H9 (cell line): ENCODE measurements around the gene NEURL1. TPM values are rescaled to one million over a fixed set of nuclear protein-coding genes. Genes with fewer than 3 reads are reported as not detected.

Experiments
- DNase-seq: peaks from one replicate; pipeline ENCODE4 v3.0.0-alpha.2; 2017
- H2AFZ ChIP-seq: one replicate; pipeline ENCODE4 v1.6.1; 2013; ENCODE audit warnings: mild to moderate bottlenecking, low read length, control low read depth, moderate library complexity
- H2AK5ac ChIP-seq: 2 replicates; pipeline ENCODE4 v1.6.1; 2013; ENCODE audit warnings: low read length, control low read depth, mixed read lengths; ENCODE audit not compliant: insufficient read length
- H2BK120ac ChIP-seq: one replicate; pipeline ENCODE4 v1.6.1; 2013; ENCODE audit warnings: low read depth, mild to moderate bottlenecking, low read length, control low read depth, inconsistent platforms; ENCODE audit not compliant: poor library complexity, severe bottlenecking
- H2BK12ac ChIP-seq: 2 replicates; pipeline ENCODE4 v1.6.1; 2013; ENCODE audit warnings: low read length, control low read depth, mixed read lengths, low read depth; ENCODE audit not compliant: insufficient read length
- H2BK15ac ChIP-seq: 2 replicates; pipeline ENCODE4 v1.6.1; 2013; ENCODE audit warnings: low read depth, low read length, control low read depth
- H2BK20ac ChIP-seq: one replicate; pipeline ENCODE4 v1.6.1; 2013; ENCODE audit warnings: low read depth, mild to moderate bottlenecking, low read length, control low read depth, inconsistent platforms; ENCODE audit not compliant: poor library complexity, severe bottlenecking
- H2BK5ac ChIP-seq: 2 replicates; pipeline ENCODE4 v1.6.1; 2013; ENCODE audit warnings: low read length, control low read depth, mixed read lengths; ENCODE audit not compliant: insufficient read length
- H3K14ac ChIP-seq: 2 replicates; pipeline ENCODE4 v1.6.1; 2013; ENCODE audit warnings: low read length, control low read depth; ENCODE audit not compliant: insufficient read depth
- H3K18ac ChIP-seq: 2 replicates; pipeline ENCODE4 v1.6.1; 2013; ENCODE audit warnings: low read depth, mild to moderate bottlenecking, mixed read lengths, low read length, control low read depth; ENCODE audit not compliant: insufficient read length
- H3K23ac ChIP-seq: 2 replicates; pipeline ENCODE4 v1.6.1; 2013; ENCODE audit warnings: low read length, control low read depth, mixed read lengths, low read depth; ENCODE audit not compliant: insufficient read length
- H3K23me2 ChIP-seq: 2 replicates; pipeline ENCODE4 v1.6.1; 2013; ENCODE audit warnings: low read depth, mild to moderate bottlenecking, mixed read lengths, low read length, control low read depth; ENCODE audit not compliant: insufficient read length, poor library complexity, severe bottlenecking
- H3K27ac ChIP-seq: 2 replicates; pipeline ENCODE4 v1.5.1; 2013; ENCODE audit warnings: low read length, control low read depth, mixed read lengths, low read depth; ENCODE audit not compliant: insufficient read length
- H3K27me3 ChIP-seq: 2 replicates; pipeline ENCODE4 v1.6.1; 2013; ENCODE audit warnings: low read length, control low read depth, inconsistent platforms; ENCODE audit not compliant: insufficient read depth
- H3K4ac ChIP-seq: 2 replicates; pipeline ENCODE4 v1.6.1; 2013; ENCODE audit warnings: low read depth, mild to moderate bottlenecking, control low read depth, inconsistent platforms, low read length, moderate library complexity
- H3K4me1 ChIP-seq: 2 replicates; pipeline ENCODE4 v1.6.1; 2013; ENCODE audit warnings: low read length, control low read depth, inconsistent platforms; ENCODE audit not compliant: insufficient read depth
- H3K4me2 ChIP-seq: 2 replicates; pipeline ENCODE4 v1.6.1; 2013; ENCODE audit warnings: low read length, control low read depth, mixed read lengths; ENCODE audit not compliant: insufficient read length, insufficient read depth
- H3K56ac ChIP-seq: 2 replicates; pipeline ENCODE4 v1.6.1; 2013; ENCODE audit warnings: low read depth, mild to moderate bottlenecking, mixed read lengths, low read length, control low read depth; ENCODE audit not compliant: insufficient read length
- H3K79me1 ChIP-seq: 2 replicates; pipeline ENCODE4 v1.6.1; 2013; ENCODE audit warnings: low read depth, mild to moderate bottlenecking, moderate library complexity, low read length, control low read depth, inconsistent platforms; ENCODE audit not compliant: insufficient read depth, poor library complexity, severe bottlenecking
- H3K79me2 ChIP-seq: 2 replicates; pipeline ENCODE4 v1.6.1; 2013; ENCODE audit warnings: low read length, control low read depth, inconsistent platforms; ENCODE audit not compliant: insufficient read depth
- H3K9ac ChIP-seq: 2 replicates; pipeline ENCODE4 v1.6.1; 2013; ENCODE audit warnings: low read length, control low read depth, mixed read lengths; ENCODE audit not compliant: insufficient read length; ENCODE audit errors: extremely low read depth
- H3K9me3 ChIP-seq: one replicate; pipeline ENCODE4 v1.6.1; 2013; ENCODE audit warnings: low read depth, low read length, inconsistent platforms; ENCODE audit not compliant: control insufficient read depth
- H3T11ph ChIP-seq: one replicate; pipeline ENCODE4 v1.6.1; 2013; ENCODE audit warnings: mild to moderate bottlenecking, low read length, control low read depth, inconsistent platforms
- H4K20me1 ChIP-seq: one replicate; pipeline ENCODE4 v1.6.1; 2013; ENCODE audit not compliant: control insufficient read depth, insufficient read length, insufficient read depth
- H4K5ac ChIP-seq: 2 replicates; pipeline ENCODE4 v1.6.1; 2013; ENCODE audit warnings: low read depth, mild to moderate bottlenecking, mixed read lengths, low read length, control low read depth; ENCODE audit not compliant: insufficient read length
- H4K8ac ChIP-seq: replicated peaks from 2 replicates; pipeline ENCODE4 v1.6.1; 2013; ENCODE audit warnings: low read length, control low read depth, mixed read lengths, low read depth; ENCODE audit not compliant: insufficient read length
- H4K91ac ChIP-seq: 2 replicates; pipeline ENCODE4 v1.6.1; 2013; ENCODE audit warnings: low read depth, mild to moderate bottlenecking, moderate library complexity, mixed read lengths, low read length, control low read depth; ENCODE audit not compliant: insufficient read length
- H3K27ac Mint-ChIP-seq, 3 experiments: 2 replicates in 2 of 3; 3 replicates in 1 of 3; pipeline ENCODE4 v1.8.0; 2020 to 2021; ENCODE audit warnings: mixed read lengths in 3 of 3, mild to moderate bottlenecking in 1 of 3, moderate library complexity in 1 of 3
- H3K27me3 Mint-ChIP-seq: 2 replicates; pipeline ENCODE4 v1.8.0; 2021; ENCODE audit warnings: low read depth, mild to moderate bottlenecking, moderate library complexity, mixed read lengths
- H3K36me3 Mint-ChIP-seq, 3 experiments: 2 replicates in 2 of 3; 3 replicates in 1 of 3; pipeline ENCODE4 v1.8.0; 2020 to 2021; ENCODE audit warnings: low read depth in 3 of 3, mixed read lengths in 3 of 3; ENCODE audit not compliant: insufficient read depth in 1 of 3
- H3K4me1 Mint-ChIP-seq, 2 experiments: 2 replicates each; pipeline ENCODE4 v1.8.0; 2020; ENCODE audit warnings: mixed read lengths in 2 of 2
- H3K4me3 Mint-ChIP-seq, 2 experiments: 2 replicates in 1 of 2; 3 replicates in 1 of 2; pipeline ENCODE4 v1.8.0; 2020 to 2021; ENCODE audit warnings: mild to moderate bottlenecking in 2 of 2, mixed read lengths in 2 of 2, moderate library complexity in 1 of 2
- H3K9me3 Mint-ChIP-seq, 2 experiments: 2 replicates in 1 of 2; 3 replicates in 1 of 2; pipeline ENCODE4 v1.8.0; 2020; ENCODE audit warnings: mild to moderate bottlenecking in 2 of 2, mixed read lengths in 2 of 2, moderate library complexity in 1 of 2
- CTCF ChIP-seq: fragments of 200-600 bp; sonication (generic); conservative IDR thresholded peaks from 3 replicates; pipeline ENCODE4 v1.8.0; 2021; ENCODE audit warnings: antibody characterized with exemption, mild to moderate bottlenecking
- WGBS: extraction: QIAGEN DNeasy Blood & Tissue Kit; methylation state at CpG from one replicate; pipeline ENCODE4 v1.1.7; 2013; ENCODE audit warnings: missing lambda C conversion rate, low lambda C conversion rate, mixed read lengths; ENCODE audit not compliant: insufficient read length; ENCODE audit errors: extremely low coverage; 5-methylcytosine and 5-hydroxymethylcytosine counted together
- total RNA-seq: library from RNA; stranded (reverse); gene quantifications from 2 replicates; pipeline ENCODE4 v1.2.1, GENCODE V29; 2021

NEURL1 gene
- total RNA-seq, 1 experiment from 2014 or later = 1.2 TPM

GRCh38 chr10:103613616-103614015, 120.1 kb downstream of the NEURL1 start:
- Histone ChIP-seq H3K27ac (no peak overlapping the region), H3K56ac (no peak overlapping the region), H4K91ac (no peak overlapping the region), H3K18ac (no peak overlapping the region), H2BK12ac (no peak overlapping the region), H3K79me2 (no peaks in the 10 kb centered on the region), H3K79me1 (no peaks in the 10 kb centered on the region), H4K5ac (no peak overlapping the region), H3K23ac (no peak overlapping the region), H2BK15ac (no peak overlapping the region), H2BK20ac (no peak overlapping the region), H2BK5ac (no peak overlapping the region), H3K9ac (no peak overlapping the region), H3K14ac (no peak overlapping the region), H4K8ac (no peak overlapping the region), H3K9me3 (no peaks in the 10 kb centered on the region), H2AFZ (no peak overlapping the region), H3K23me2 (no peaks in the 10 kb centered on the region), H3K4me2 (no peak overlapping the region), H3K4ac (no peak overlapping the region), H4K20me1 (no peaks in the 10 kb centered on the region), H3K4me1 (peaks cover 2% of the 10 kb centered on the region; the same call in 1 of the 2 replicates), H2BK120ac (no peak overlapping the region), H2AK5ac (no peak overlapping the region), H3T11ph (no peak overlapping the region), H3K27me3 (no peaks in the 10 kb centered on the region)
- DNase-seq = no peak
- H3K9me3 Mint-ChIP-seq = no peaks in the 10 kb centered on the region; a peak in 1 of 5 replicates
- no CpG with 5 or more reads among the region's 2 CpGs for WGBS
- H3K27me3 Mint-ChIP-seq = no peaks in the 10 kb centered on the region
- peaks cover 4 to 12% (median 8%) of the 10 kb centered on the region in 3 experiments; a peak in 5 of 7 replicates for H3K36me3 Mint-ChIP-seq
- TF ChIP-seq CTCF = no peak
- no peak overlapping the region for H3K27ac Mint-ChIP-seq
- H3K4me3 Mint-ChIP-seq = no peak overlapping the region
- peaks cover 14 to 17% of the 10 kb centered on the region in 2 experiments for H3K4me1 Mint-ChIP-seq
